Activated CD8-positive, alpha-beta memory T cell treated with anti-CD3 and anti-CD28 coated beads for 1 hour (primary cell): ENCODE results near the gene ADAM15.

Experiments used
- DNase-seq, 2 donors: peaks; one replicate each; pipeline ENCODE4 v3.0.0-alpha.2; 2020; ENCODE audit warnings: low read depth in 1 of 2; ENCODE audit errors: extremely low read depth in 1 of 2

The ADAM15 gene

DNA sequence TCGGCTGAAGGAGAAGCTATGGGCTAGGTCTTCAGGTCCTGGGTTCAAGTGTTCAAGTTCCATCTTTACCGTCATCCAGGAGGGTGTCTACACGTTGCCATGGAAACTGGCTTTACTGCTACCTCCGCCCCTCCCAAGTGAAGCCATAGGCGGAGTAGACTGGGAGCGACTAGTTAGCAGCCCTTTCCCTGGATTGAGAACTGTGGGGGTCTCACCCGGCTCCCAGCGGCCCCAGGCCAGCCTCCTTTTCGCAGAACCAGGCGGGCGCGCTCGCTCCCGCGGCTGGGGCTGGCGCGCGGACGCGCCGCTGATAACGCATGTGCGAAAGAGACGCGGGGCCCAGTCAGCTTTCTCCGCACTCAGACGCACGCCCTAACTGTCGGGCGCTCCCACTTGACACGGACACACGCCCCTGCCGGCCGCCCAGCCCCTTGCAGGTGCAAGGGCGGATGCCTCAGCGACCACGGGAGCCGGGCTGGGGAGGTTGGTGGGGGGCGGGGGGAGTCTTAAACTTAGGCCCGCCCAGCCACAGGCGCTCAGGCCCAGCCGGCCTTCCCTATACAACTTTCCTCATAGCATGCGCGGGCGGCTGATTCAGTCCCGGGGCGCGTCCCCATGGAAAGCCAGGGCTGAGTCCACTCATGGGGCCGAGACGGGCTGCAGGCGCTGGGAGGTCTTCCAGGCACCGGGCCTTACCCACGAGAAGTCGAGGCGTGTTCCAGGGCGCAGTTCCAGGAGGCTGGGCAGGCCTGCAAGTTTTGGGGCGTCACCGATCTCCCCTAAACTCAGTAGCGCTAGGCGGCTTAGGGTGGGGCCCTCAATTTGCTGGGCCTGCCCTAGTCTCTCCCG lies 19.8 kb downstream of the ADAM15 start:
- peak in 1 of 2 donors; percentile 61 for DNase-seq

DNA sequence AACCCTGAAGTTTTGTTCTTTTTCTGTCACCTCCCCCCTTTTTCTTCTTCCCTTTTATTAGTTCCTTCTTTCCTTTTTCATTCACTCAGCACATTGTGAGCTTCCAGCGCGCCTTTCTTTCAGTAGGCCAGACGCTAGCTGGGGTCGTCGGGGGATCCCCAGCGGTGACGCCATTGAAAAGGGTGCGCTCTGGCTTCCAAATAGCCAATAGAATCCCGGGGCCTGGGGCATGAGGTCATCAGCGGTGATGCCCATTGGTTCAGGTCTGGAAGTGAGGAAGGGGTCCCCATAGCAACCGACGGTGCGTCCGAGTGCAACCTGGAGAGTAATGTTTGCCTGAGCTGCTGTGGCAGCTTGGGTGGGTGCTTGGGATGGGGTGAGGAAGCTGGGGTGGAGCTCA lies 20.6 kb downstream of the ADAM15 start:
- no peak for DNase-seq

DNA sequence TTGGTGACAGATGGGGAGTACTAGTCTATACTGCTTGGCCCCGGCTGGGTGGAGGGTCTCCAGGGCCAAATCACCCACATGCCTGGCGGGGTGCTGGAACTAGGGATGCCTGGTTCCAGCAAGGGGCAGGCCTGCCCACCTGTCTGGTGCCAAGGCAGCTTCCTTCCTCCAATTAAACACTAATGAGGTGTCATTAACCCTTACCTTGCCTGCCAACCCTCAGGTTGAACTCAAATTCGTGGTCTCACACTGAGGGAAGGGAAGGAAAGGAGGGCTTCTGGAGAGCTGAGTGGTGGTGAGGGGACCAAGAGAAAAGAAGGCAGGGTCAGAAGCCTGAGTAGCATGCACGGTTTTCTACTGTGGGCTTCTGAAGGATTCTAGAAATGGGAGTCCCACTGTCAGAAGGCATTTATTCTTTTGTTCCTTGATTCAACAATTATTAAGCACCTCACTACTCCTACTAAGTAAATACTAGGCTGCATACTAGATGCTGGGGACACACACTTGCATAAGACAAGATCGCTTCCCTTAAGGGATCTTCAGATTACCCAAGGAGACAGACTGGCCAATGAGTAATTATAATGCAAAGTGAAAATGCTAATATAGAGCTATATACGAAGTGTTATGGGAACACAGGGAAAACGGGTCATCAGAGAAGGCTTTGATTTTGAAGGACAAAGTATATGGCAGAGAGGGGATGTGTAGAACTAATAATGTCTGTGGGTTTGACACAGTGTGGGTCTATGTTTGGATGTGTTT lies 21.6 kb downstream of the ADAM15 start:
- no peak for DNase-seq

DNA sequence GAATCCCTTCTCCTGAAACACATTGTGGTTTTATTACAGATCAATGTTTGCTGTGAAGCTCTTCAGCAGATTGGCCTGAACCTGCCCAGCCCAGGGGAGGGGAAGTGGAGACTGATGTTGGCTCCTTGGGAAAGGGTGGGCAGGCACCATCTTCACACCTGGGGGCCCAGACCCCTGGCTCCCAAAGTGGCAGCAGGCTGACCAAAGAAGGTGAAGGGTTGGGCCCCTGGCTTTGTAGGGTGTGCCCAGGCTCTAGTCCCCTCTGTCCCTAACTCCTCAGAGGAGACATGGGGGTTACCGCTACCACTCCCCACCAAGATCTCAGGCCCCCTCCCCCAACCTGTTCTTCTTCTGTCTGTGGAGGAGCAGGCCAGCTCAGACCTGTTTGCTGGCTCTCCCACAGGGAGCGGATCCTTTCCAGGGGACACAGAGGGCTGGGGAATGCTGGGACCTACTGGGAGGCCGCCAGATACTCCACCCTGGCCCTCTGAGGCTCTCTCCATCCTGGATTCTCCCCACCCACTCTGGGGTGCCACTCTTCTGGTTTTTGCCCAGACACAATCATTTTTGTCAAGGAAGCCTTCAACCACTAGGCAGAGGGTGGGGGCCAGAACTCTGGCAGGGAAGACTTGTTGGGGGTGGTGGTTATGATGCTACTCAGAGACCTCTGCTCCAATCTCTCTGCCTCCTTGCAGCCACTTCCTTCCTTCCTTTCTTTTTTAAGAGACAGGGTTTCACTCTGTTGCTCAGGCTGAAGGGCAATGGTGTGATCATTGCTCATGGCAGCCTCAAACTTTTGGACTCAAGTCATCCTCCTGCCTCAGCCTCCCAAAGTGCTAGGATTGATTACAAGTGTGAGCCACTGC lies 22.5 kb downstream of the ADAM15 start:
- DNase-seq, result no peak

DNA sequence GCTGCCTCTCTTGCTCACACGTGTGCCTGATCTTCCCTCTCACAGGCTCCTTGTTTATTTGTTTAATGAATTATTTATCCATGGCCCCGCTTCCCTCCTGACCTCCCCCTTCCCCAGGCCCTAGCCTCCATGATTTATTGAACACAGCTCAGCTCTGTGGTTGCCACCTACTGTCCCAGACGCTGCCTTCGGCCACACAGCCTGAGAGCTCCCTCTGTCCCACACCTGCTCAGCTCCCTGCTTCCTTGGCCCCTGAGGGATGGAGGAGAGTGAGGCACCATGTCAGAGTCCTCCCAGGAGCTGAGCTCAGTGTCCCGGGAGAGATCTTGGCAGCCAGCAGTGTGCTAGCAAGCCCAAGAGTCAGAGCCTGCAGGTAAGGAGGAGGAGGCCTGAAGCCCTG lies 24.4 kb downstream of the ADAM15 start:
- DNase-seq, result no peak

DNA sequence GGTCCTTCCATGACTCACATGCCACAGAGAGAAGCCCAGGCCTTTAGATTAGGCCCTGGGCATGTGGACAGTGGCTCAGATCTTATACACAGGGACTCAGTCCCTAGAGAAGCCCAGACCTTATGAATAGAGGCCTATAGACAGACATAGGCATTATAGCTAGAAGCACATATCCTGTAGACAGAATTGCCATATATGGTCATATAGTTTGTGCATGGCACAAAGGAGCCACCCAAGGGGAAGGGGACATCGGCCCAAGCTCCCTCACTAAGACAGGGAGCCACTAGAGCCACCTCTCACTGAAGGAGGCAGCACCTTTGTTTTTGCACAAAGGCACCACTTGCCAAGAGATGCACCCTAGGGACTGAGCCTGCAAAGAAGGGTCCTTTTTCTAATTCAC lies 25.3 kb downstream of the ADAM15 start:
- no peak for DNase-seq

DNA sequence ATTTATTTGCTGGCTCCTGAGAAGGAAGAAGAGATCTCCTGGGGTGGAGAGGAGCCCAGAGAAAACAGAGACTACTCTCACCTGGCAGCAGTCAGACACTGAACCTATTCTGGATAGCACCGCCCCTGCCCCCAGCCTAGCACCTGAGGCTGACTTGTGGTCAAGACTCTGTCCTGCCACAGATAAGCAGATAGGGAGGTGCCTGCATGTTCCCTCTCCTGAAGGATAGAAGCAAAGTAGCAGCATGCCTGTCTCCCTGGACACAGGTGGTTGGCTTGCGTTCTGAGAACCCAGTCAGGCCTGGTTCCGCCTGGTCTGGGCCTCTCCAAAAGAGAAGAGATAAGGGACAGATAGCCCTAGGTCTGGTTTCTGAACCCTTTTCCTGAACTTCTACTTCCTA lies 26.2 kb downstream of the ADAM15 start:
- no peak for DNase-seq

DNA sequence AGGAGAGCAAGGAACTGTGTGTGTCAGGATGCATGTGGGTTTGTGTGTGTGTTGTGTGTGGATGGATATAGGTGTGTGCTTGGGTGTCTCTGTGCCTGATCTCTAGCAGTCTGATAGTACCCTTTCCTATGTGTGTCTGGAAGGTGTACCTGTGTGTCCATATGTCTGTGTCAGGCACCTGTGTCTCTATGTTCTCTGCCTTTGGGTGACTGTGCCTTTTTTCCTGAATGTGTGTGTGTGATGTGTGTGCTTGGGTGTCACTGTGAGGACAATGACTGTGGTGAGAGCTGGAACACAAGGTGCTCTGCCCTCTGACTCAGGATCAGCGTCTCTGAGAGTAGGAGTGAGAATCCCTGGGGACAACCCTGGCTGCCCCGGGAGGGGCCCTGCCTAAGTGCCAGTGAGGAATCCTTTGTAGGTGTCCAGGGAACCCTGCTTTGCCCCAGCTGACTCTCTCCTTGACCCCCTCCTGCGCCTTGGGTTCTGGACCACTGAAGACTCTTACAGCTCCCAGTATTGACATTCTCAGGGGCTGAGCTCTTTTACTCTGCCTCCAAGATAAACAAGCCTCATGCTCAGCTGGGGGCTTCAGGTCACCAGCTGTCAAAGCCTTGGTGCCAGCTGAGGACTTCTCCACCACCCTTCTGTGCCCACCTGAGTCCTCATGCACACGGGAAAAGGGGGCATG lies 26.8 kb downstream of the ADAM15 start:
- DNase-seq, result no peak

DNA sequence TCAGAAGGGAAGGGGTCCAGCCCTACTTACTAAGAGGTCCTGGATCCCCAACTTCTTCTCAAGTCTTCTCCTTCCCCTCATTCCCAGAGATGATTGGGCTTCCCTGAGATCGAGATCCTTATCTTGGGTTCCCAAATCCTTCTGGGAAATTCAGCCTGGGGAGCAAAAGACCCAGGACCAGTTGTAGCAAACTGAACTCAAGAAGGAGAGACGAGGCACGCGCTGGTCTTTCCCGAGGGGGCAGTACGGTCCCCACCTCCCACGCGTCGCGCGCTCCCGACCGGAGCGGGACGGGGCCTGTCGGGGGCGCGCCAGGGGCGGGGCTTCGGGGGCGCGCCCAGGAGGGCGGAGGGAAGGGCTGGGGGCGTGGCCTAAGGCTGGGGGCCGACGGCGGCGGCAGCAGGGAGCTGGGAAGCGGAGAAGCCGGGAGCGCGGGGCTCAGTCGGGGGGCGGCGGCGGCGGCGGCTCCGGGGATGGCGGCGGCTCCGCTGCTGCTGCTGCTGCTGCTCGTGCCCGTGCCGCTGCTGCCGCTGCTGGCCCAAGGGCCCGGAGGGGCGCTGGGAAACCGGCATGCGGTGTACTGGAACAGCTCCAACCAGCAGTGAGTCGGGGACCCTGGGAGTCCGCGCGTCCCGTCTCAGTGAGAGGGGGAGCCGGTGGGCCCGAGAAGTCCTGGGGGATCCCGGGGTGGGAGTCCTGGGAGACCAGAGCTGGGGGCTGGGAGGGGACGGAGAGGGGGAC lies 27.5 kb downstream of the ADAM15 start, which contains the start of gene EFNA3:
Gene EFNA3 (plus strand): TSS at position 369 of the 741 bp plus-strand sequence. CDS start 105 bp downstream, at position 474.
- peak in 1 of 2 donors; percentile 50 for DNase-seq

DNA sequence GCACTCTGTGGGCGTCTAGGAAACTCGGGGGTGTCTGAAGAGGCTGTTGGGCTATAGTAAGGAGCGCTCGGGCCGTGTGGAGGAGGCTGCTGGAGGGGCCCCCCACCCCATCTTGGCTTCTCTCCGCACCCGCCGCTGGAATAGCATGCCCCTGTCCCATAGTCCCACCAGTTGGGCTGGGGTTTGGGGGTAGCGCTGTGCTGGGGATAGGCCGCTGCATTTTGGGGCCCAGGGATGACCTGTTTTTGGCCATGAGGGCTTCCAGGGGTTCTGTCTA lies 28.0 kb downstream of the ADAM15 start:
- no peak for DNase-seq

DNA sequence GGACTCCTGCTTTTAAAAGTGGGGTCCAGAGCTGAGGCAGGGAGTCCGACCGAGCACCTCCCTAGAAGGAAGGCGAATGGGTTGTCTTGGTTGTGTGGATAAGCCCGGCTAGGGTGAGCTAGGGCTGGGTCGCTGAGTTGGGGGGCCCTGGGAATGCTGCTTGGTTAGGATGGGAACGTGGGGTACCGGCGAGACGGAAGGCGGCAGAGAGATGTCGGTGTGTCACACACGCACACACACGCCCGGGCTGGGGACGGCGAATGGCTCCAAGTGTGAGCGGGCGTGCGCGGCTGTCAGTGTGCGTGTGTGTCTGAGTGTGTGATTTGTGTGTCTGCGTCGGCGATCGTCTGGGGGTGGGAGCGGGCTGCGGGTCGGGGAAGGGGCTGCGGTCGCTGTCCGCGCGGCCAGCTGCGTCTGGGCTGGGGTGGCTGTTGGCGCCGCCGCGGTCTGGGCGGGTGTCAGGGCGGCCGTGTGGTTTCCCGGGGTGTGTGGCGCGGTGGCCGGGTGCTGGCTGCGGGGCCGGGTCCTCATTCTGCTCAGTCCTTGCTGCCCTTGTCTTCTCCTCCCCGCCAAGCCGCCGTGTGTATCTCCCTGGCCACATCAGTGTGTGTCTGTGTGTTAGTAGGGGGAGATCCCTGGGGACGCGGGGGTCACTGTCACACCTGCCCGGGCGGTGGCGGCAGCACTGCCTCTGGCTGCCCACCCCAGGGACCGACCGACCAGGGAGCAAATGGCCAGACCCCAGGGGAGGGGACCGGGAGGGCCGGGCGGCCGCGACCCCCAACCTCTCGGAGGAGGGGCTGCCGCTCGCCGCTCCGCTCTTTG lies 28.6 kb downstream of the ADAM15 start:
- DNase-seq, result no peak

DNA sequence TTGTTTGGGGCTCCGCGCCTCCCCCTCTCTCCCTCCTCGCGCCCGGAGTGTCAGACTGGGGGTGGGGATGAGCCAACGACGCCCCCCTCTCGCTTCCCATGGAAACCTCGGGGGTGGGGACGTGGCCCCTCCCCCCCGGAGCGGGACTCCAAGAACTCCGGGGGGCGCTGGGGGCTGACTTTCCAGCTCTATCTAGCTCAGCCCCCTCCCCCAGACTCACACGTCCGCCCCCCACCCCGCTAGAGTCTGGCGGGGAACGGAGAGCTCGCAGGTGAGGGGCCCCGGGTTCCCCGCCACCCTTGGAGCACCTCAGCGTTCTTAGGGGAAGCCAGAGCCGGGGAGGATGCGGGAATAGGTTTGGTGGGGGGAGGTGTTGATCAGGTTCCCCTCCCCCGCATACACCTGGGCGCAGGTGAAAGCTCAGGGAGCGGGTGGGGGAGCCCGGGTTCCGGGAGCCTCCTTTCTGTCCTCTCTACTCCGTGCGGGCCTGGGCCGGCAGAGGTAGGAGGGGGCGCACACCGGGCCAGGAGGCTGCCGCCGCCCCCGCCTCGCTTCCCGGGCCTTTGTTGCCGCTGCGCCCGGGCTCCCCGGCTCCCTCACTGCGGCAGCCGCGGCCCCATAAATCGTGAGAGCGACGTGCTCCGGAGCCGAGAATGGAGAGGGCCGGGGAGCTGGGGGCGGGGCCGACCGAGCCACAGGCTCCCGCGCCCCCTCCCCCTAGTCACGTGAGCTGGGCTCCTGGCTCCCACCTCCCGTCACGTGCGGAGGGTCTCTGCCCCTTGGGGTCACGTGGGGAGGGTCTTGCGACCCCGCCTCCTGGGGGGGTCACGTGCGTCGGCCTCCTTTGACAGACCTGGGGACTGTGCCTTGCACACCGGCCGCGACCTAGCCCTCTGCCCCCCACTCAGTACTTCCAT lies 29.5 kb downstream of the ADAM15 start:
- no peak for DNase-seq

DNA sequence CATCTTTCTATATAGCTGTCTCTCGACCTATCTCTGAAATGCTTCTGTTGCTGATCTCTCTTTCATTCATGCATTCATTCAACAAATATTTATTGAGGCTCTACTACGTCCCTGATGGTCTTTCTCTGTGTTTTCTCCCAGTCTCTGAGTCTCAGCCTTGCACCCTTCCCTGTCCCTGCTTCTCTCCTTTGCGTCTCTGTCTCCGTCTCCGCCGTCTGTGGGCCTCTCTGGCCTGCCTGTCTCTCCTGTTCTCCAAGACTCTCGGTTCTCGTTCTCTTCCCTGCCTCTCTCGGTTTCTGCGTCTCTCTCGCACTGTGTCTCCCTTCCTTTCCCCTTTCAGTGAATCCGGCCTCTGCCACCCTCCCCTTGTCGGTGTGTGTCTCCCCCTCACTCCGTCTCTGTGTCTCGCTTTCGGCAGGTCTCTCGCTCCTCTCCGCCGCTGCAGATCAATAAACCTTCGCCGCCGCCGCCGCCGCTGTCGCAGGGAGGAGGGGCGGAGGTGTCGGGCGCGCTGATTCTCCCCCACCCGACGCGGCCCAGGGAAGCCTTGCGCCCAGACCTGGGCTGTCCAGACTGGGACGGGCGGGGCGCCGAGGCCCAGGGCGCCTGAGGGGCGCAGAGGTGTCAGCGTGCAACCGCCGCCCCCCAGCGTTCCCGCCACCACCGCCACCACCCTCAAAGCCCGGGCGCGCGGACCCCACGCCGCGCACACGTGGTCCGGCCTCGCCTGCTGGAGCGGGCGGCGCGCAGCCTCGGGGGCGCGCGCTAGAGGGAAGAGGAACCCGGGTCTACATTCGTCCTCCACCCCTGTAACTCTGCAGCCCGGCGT lies 30.6 kb downstream of the ADAM15 start:
- DNase-seq, result no peak

DNA sequence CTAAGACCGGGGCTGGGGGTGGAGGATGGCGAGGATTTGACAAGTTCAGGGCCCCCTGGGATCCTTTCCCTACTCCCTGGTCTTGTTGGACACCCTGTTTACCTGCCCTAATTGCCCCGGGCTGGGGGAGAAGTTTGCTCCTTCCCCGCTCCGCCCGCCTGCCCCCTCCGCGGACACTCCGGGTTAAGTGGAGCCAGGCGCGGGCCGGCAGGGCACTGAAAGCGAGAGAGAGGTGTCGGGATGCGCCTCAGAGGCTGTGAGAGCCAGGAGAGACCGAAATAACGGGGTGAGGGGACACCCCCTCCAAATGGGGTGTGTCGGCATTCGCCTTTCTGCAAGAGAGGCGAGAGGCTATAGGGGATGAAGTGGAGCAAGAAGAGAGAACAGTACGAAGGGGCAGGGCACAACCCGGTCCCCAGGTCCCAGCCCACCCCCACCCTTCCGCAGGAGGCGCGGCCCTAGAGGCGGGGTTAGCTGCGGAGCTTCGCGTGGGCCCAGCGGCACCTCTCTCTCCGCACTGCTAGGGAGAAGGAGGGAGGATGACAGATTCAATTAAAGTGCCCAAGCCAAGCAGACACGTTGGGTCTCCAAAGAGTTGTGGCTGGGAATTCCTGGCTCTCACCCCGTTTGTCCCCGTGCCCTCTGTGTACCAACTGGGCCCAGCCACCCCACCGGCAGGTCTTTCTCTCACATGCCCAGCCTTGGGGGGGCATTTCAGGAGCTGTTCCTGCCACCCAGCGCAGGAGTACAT lies 31.4 kb downstream of the ADAM15 start:
- DNase-seq, result no peak

DNA sequence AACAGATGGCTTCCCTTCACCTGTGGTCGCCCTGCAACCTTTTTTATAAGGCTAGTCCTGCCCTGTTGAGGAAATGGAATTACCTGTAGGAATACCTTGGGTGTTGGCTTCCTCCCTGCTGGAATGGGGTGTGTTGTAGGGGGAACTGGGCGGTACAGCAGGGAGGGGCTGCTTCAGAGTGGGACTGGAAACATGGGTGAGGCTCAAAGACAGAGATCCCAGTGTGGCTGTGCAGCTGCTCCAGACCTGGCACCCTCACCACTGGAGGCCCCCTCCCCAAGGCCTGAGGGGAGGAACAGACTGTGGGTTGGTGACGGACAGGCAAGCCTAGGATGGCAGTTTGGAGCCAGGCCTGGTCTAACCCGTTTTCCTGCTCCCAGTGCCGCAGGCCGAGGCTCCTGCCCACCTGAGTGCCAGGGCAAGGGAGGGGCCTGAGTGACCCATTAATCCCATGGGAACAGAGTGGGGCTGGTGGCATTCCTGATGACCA lies 32.0 kb downstream of the ADAM15 start:
- DNase-seq, result no peak
